Measurements from ENCODE around the gene NKX2-3.
A peak's percentile ranks its signal among the peaks of the same experiment; 100 is the strongest.

The NKX2-3 gene

DNA sequence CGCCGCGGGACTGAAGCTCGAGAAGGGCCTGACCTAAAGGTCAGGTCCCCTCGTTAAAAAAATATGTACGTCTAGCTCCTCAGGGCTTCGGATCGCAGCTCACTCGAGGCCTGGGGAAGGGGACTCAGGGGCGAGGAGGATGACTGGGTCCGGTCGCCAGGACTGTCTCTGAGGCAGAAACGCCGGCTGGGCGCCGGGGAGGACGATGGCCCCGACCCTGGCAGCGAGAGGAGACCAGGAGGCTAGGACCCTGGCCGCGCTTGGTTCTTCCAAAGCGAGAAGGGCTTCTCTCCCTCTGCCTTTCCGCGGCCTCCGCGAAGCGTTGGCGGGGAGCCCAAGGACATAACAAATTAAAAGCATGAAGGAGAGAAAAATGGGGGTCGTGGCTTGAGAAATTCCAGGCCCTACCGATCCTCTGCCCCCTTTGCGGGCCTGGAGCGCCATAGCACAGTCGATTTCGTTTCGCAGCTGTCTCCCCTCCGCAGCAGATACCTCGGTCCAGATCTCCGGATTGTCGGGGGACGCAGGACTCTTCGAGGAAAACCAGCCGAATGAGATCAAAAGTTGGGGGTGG, 3.1 kb downstream of the NKX2-3 start:
- H3K27me3 ChIP-seq (ENCODE audit: low read depth, low read length): peaks cover 62% of the 10 kb centered on the region
- peak overlapping the region; percentile 64 to 90 for H3K4me3 ChIP-seq (ENCODE audit: low read depth in 1 of 2, low read length in 2 of 2)
- no peaks in the 10 kb centered on the region for H3K36me3 ChIP-seq (ENCODE audit: control insufficient read depth in 1 of 2, insufficient read depth in 2 of 2, low read length in 2 of 2)
- peak overlapping the region; percentile 82 for H3K27ac ChIP-seq (ENCODE audit: low read length)
- no peaks in the 10 kb centered on the region for H3K9me3 ChIP-seq (ENCODE audit: control insufficient read depth in 1 of 2, low read length in 2 of 2)
- peaks cover 3 to 24% of the 10 kb centered on the region in 2 donors for H3K4me1 ChIP-seq (ENCODE audit: control insufficient read depth in 1 of 2, insufficient read depth in 2 of 2, low read length in 2 of 2)

DNA sequence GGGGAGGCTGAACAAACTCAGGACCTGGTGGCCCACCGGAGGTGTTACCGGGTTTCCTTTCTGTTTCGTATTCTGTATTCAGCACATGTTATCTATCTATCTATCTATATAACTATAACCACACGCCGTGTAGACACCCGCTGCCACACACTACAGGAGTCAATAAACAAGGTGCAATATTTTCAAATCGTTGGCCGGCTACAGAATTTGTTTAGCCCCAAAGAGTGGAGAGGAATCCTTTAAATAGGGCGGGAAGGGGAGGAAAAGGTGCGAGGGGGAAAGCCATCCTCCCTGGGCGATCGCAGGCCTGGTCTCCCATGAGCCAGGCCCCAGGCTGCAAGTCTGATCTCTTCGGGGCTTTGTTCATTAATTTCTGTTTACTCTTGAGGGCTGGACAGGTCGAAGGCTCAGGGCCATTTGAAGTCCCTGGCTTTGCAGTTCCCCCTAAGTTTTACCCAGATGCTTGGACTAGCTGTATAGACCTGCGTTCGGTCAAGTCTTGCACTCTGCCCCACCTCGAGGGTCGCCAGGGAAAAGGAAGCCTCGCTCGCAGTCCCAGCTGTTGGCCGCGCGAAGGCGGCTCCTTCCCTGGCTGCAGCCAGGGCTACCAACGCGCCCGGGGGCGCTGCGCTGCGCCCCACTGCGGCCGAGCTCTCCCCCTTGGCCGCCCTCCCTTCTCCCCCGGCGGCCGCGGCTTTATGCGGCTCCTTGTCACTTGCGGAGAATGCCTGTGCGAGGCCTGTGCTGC, 3.8 kb downstream of the NKX2-3 start:
- H3K27me3 ChIP-seq (ENCODE audit: low read depth, low read length): peaks cover 64% of the 10 kb centered on the region
- H3K4me1 ChIP-seq (ENCODE audit: control insufficient read depth in 1 of 2, insufficient read depth in 2 of 2, low read length in 2 of 2): peaks cover 3 to 20% of the 10 kb centered on the region in 2 donors
- H3K9me3 ChIP-seq (ENCODE audit: control insufficient read depth in 1 of 2, low read length in 2 of 2): no peaks in the 10 kb centered on the region
- no peaks in the 10 kb centered on the region for H3K36me3 ChIP-seq (ENCODE audit: control insufficient read depth in 1 of 2, insufficient read depth in 2 of 2, low read length in 2 of 2)
- peak overlapping the region; percentile 82 for H3K27ac ChIP-seq (ENCODE audit: low read length)
- peak overlapping the region; percentile 64 to 90 for H3K4me3 ChIP-seq (ENCODE audit: low read depth in 1 of 2, low read length in 2 of 2)

DNA sequence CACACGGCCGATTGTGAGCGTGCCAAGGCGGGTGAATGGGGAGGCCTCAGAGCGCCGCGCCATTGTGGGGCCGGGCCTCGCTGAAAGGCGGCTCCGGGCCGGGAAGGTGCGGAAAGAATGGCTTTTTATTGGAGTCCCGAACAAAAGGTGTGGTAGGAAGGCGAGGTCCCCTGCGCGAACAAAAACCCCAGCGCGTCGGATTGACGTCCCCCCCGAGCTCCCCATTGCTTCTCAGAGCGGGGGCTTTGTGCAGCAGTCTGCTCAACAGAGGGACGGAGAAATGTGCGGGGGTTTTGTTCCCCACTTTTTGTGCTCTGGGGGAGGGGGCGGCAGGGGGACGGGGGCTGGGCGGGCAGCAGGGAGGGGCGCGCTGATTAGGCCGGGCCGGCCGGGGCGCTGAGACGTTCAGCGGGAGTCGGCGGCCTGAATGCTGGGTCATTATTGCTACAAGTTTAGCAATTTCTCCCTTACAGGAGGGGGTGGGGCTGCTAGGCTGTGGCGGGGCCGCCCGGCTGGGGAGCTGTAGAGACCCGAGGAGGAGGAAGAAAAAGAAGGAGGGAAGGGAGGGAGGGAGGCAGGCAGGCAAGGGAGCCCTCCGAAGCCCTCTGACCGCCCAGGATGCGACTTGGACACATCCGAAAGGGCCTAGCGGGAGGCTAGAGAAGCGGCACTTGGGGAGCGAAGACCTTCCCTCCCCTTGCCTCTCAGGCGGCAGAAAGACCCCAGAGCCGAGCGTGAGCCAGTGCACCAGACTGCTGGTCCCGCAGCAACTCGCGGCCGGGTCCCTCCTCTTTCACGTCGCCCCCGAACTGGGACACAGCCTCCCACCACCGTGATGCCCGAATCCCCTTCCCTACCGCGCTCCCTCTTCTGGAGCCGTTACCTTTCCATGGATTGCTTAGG, 4.6 kb downstream of the NKX2-3 start:
- H3K4me3 ChIP-seq (ENCODE audit: low read depth in 1 of 2, low read length in 2 of 2): peak overlapping the region; percentile 64 to 90
- H3K9me3 ChIP-seq (ENCODE audit: control insufficient read depth in 1 of 2, low read length in 2 of 2): no peaks in the 10 kb centered on the region
- H3K36me3 ChIP-seq (ENCODE audit: control insufficient read depth in 1 of 2, insufficient read depth in 2 of 2, low read length in 2 of 2): no peaks in the 10 kb centered on the region
- H3K4me1 ChIP-seq (ENCODE audit: control insufficient read depth in 1 of 2, insufficient read depth in 2 of 2, low read length in 2 of 2): peaks cover 3 to 18% of the 10 kb centered on the region in 2 donors
- H3K27me3 ChIP-seq (ENCODE audit: low read depth, low read length): peaks cover 58% of the 10 kb centered on the region
- peak overlapping the region; percentile 82 for H3K27ac ChIP-seq (ENCODE audit: low read length)

DNA sequence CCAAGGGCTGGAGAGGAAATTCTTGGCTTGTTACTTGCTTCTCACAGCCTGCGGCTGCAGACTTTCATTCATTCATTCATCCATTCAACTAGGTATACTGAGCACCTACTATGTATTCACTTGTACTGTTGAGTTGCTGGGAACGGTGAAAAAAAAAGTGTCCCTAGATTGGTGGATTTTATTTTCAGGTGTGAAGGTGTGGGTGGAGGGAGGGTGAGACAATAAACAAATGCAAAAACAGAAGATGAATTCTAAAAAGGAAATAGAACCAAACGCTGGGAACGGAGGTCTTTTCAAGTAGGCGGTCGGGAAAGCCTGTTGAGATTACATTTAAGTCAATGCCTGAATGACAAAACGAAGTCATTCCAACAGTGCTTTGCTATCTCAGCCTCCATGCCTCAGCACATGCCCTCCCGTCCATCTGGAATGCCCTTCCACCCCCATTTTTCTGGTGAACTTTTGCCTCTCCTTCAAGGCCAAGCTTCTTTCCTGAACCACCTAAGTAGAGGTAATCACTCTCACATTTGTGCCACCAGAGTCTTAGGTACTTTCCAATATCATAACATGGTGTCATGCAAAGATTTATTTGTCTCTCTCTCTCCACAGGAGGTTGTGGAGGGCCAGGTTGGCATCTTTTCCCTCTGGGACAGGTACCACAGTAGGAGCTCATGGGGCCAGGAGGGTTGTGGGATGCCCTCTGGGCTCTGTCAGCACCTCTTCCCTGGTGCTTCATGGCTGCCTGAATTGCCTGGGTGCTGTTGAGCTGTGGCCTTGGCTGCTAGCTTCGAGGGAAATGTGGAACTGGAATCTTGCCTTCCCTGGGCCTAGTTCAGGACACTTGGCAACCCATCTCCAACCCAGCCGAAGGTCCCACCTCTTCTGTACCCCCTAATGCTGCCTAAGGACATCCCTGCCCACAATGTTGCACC, 5.5 kb downstream of the NKX2-3 start:
- H3K27me3 ChIP-seq (ENCODE audit: low read depth, low read length): peaks cover 50% of the 10 kb centered on the region
- H3K9me3 ChIP-seq (ENCODE audit: control insufficient read depth in 1 of 2, low read length in 2 of 2): no peaks in the 10 kb centered on the region
- H3K4me3 ChIP-seq (ENCODE audit: low read depth in 1 of 2, low read length in 2 of 2): peak overlapping the region; percentile 43 to 51
- peak overlapping the region; percentile 40 for H3K27ac ChIP-seq (ENCODE audit: low read length)
- peaks cover 3 to 18% of the 10 kb centered on the region in 2 donors for H3K4me1 ChIP-seq (ENCODE audit: control insufficient read depth in 1 of 2, insufficient read depth in 2 of 2, low read length in 2 of 2)
- H3K36me3 ChIP-seq (ENCODE audit: control insufficient read depth in 1 of 2, insufficient read depth in 2 of 2, low read length in 2 of 2): no peaks in the 10 kb centered on the region

DNA sequence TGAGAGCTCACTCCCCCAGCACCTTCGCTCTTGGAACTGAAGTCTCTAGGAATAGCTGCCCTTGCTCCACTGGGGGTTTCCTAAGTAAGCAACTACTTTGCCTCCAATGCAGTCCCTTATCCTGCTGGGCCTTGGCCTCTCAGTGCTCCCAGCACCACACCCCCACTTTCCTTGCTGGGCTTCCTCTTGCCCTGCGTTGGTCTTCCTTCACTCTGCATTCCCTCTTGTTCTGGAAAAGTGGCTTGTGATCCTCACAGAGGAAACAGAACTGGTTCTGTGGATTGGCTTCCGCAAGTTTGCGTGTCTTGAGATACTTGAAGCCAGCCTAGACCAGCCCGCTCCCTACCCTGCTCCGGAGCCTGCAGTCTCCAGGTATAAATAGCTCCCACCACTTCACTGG, 6.4 kb downstream of the NKX2-3 start:
- H3K27me3 ChIP-seq (ENCODE audit: low read depth, low read length): peaks cover 42% of the 10 kb centered on the region
- no peak overlapping the region for H3K4me3 ChIP-seq (ENCODE audit: low read depth in 1 of 2, low read length in 2 of 2)
- H3K36me3 ChIP-seq (ENCODE audit: control insufficient read depth in 1 of 2, insufficient read depth in 2 of 2, low read length in 2 of 2): no peaks in the 10 kb centered on the region
- H3K9me3 ChIP-seq (ENCODE audit: control insufficient read depth in 1 of 2, low read length in 2 of 2): no peaks in the 10 kb centered on the region
- peaks cover 3 to 18% of the 10 kb centered on the region in 2 donors for H3K4me1 ChIP-seq (ENCODE audit: control insufficient read depth in 1 of 2, insufficient read depth in 2 of 2, low read length in 2 of 2)
- H3K27ac ChIP-seq (ENCODE audit: low read length): no peak overlapping the region

DNA sequence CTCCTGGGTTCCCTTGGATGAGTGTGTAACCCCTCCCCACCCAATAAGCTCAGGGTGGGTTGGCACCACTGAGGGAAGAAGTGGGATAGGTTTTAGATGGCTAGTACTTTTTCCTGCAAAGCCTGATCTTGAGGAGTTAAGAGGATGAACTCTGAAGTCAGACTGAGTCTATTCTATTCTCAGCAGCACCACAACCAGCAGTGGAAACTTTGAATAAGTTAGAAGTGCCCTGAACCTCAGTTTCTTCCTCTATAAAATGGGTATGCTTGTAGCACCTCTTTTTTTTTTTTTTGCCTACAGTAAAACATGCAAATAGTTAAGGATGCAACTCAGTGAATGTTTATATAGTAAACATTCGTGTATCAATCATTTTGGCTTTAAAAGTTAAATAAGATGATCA, 7.1 kb downstream of the NKX2-3 start:
- Histone ChIP-seq H3K4me3 (ENCODE audit: low read depth in 1 of 2, low read length in 2 of 2) (no peak overlapping the region), H3K27me3 (ENCODE audit: low read depth, low read length) (peaks cover 36% of the 10 kb centered on the region), H3K9me3 (ENCODE audit: control insufficient read depth in 1 of 2, low read length in 2 of 2) (no peaks in the 10 kb centered on the region), H3K4me1 (ENCODE audit: control insufficient read depth in 1 of 2, insufficient read depth in 2 of 2, low read length in 2 of 2) (peaks cover 3 to 14% of the 10 kb centered on the region in 2 donors), H3K27ac (ENCODE audit: low read length) (no peak overlapping the region), H3K36me3 (ENCODE audit: control insufficient read depth in 1 of 2, insufficient read depth in 2 of 2, low read length in 2 of 2) (no peaks in the 10 kb centered on the region)

DNA sequence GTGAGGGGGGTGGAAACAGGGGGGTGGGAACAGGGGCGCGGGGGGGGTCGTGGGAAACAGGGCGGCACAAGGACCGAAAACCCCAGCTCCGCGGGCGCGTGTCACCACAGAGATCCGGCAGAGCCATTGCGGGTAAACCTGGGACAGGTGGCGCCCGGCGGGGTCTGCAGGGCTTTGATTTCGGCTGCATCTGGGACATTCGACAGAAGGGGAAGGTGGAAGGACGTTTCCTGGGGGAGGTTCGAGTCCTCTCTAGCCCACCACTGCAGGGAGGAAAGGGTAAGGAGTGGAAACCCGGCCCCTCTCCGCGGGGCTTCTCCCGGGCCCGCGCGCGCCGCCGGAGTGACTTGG, 7.5 kb downstream of the NKX2-3 start:
- Histone ChIP-seq H3K27me3 (ENCODE audit: low read depth, low read length) (peaks cover 34% of the 10 kb centered on the region), H3K4me3 (ENCODE audit: low read depth in 1 of 2, low read length in 2 of 2) (peak overlapping the region in 1 of 2 donors; percentile 61), H3K36me3 (ENCODE audit: control insufficient read depth in 1 of 2, insufficient read depth in 2 of 2, low read length in 2 of 2) (no peaks in the 10 kb centered on the region), H3K9me3 (ENCODE audit: control insufficient read depth in 1 of 2, low read length in 2 of 2) (no peaks in the 10 kb centered on the region), H3K27ac (ENCODE audit: low read length) (no peak overlapping the region), H3K4me1 (ENCODE audit: control insufficient read depth in 1 of 2, insufficient read depth in 2 of 2, low read length in 2 of 2) (peaks cover 3 to 14% of the 10 kb centered on the region in 2 donors)

DNA sequence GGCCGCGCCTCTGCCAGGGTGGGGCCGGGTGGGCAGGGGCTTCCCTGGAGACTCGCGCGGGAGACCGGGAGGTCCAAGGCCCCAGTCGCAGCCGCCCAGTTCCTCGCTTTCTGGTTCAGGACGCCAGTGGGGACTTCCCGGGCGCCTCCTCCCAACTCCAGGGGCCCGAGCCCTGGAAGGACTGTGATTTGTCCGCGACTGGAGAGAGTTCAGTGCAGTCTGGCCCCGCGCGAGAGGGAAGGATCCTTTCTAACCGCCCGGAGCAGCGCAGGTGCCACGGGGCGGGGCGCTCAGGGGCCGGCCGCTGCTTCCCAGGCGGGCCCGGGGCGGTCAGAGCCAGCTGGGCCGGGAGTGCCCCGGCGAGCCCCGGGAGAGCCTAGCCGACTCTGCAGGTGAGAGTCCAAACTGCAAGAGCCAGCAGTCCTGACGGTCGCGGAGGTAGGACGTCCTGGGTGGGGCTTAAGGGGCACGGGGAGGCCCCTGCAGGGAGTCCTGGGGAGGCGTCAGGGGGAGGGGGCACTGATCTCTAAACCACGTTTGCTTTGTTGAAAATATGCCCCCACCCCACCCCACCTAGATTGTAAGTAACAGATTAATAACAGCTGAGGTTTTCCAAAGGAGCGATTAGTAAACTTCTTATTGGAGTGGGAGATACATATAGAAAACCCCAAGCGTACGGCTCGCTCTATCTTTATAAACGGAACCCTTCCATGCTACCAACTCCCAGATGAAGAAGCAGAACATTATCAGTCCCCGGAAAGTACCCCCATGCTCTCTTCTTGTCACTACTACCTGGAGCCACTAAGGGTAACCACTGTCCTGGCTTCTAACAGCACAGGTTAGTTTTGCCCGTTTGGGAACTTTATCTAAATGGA, 8.2 kb downstream of the NKX2-3 start:
- Histone ChIP-seq H3K27ac (ENCODE audit: low read length) (no peak overlapping the region), H3K36me3 (ENCODE audit: control insufficient read depth in 1 of 2, insufficient read depth in 2 of 2, low read length in 2 of 2) (no peaks in the 10 kb centered on the region), H3K4me3 (ENCODE audit: low read depth in 1 of 2, low read length in 2 of 2) (peak overlapping the region in 1 of 2 donors; percentile 61), H3K4me1 (ENCODE audit: control insufficient read depth in 1 of 2, insufficient read depth in 2 of 2, low read length in 2 of 2) (peaks cover 3 to 8% of the 10 kb centered on the region in 2 donors), H3K27me3 (ENCODE audit: low read depth, low read length) (peaks cover 31% of the 10 kb centered on the region), H3K9me3 (ENCODE audit: control insufficient read depth in 1 of 2, low read length in 2 of 2) (no peaks in the 10 kb centered on the region)

DNA sequence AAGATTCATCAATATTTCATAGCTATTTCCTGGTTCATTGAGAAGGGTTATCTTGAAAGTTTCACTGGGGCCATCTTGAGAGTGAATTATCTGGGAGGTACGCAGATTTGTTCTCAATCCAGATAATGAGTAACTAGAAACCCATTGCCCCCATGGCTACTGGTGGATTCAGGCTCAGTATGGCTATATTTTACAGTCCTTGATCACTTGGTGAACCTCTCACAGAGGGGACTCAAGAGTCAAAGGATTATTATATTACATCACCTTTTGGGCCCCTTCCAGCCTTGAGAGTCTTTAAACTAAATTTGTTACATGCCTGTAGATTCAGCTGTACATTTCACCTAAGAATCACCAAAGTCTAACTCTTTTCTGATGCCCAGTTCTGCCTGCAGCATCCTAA, 11.6 kb downstream of the NKX2-3 start:
- peaks cover 11% of the 10 kb centered on the region for H3K27me3 ChIP-seq (ENCODE audit: low read depth, low read length)

DNA sequence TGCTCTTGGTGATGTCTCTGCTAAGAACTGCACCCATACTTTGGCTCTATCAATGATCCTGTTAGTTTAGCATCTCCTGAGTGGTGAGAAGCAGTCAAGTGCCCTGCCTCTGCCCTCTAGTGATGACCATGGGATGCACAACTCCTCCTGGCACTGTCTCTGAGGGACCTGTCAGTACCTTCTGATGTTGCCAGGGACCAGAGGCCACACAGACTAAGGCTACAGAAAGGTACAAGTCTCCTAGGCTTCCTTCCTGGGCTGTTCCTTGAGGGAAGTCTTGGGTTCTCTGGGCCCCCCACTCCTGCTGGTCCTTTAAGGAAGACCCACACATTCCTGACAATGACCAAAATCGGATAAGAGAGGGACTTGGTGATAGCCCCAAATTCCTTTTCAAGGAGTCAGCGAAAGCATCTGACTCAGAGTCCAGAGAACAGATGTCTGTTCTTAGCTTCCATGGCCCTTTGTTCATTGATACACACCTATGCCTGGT, 15.3 kb downstream of the NKX2-3 start:
- Histone ChIP-seq H3K27me3 (ENCODE audit: low read depth, low read length) (no peaks in the 10 kb centered on the region), H3K27ac (ENCODE audit: low read length) (no peak overlapping the region), H3K36me3 (ENCODE audit: control insufficient read depth in 1 of 2, insufficient read depth in 2 of 2, low read length in 2 of 2) (no peaks in the 10 kb centered on the region), H3K9me3 (ENCODE audit: control insufficient read depth in 1 of 2, low read length in 2 of 2) (no peaks in the 10 kb centered on the region), H3K4me1 (ENCODE audit: control insufficient read depth in 1 of 2, insufficient read depth in 2 of 2, low read length in 2 of 2) (no peaks in the 10 kb centered on the region), H3K4me3 (ENCODE audit: low read depth in 1 of 2, low read length in 2 of 2) (no peak overlapping the region)

More for the DNA sequence above, 11.6 kb downstream of the NKX2-3 start:
- Histone ChIP-seq H3K36me3 (ENCODE audit: control insufficient read depth in 1 of 2, insufficient read depth in 2 of 2, low read length in 2 of 2) (no peaks in the 10 kb centered on the region), H3K4me1 (ENCODE audit: control insufficient read depth in 1 of 2, insufficient read depth in 2 of 2, low read length in 2 of 2) (peaks cover 0 to 5% of the 10 kb centered on the region in 2 donors), H3K9me3 (ENCODE audit: control insufficient read depth in 1 of 2, low read length in 2 of 2) (no peaks in the 10 kb centered on the region), H3K4me3 (ENCODE audit: low read depth in 1 of 2, low read length in 2 of 2) (no peak overlapping the region), H3K27ac (ENCODE audit: low read length) (no peak overlapping the region)

All from muscle layer of duodenum (tissue), 2 donors.